MCF 10A (cell line): Measurements from ENCODE around the gene TOMM40. TPM values are rescaled to one million over a fixed set of nuclear protein-coding genes. Genes with fewer than 3 reads are reported as not detected.
"Not testable (repeated sequence)": the region's sequence is repeated elsewhere in the genome, so short reads cannot be mapped to it uniquely, and the experiment has no call there.

Experiments used
- BruUV-seq: library from RNA; stranded (reverse); fragments of 400-500 nt; replicated peaks from 2 replicates; lab custom pipeline; 2021; lab: Mats Ljungman, UMichigan
- CTCF ChIA-PET: fragments of 300-600 bp; sonication (Branson Sonifier 250); formaldehyde crosslinking; extraction: SDS; loops from one replicate; lab custom pipeline; 2021; ENCODE audit warnings: antibody characterized with exemption, inconsistent platforms; lab: Yijun Ruan, JAX
- POLR2A ChIA-PET: fragments of 300-600, 350-650 bp; sonication (Branson Sonifier 250); formaldehyde crosslinking; extraction: SDS; loops from one replicate; lab custom pipeline; 2020; ENCODE audit warnings: antibody characterized with exemption, inconsistent platforms; lab: Yijun Ruan, JAX
- DNase-seq: peaks from one replicate; pipeline ENCODE4 v3.0.0-alpha.2; 2018; ENCODE audit not compliant: unreplicated experiment
- H3K27ac Mint-ChIP-seq: one replicate; pipeline ENCODE4 v1.8.0; 2022; ENCODE audit warnings: mild to moderate bottlenecking, low read depth, mixed read lengths; ENCODE audit not compliant: unreplicated experiment
- H3K27me3 Mint-ChIP-seq: one replicate; pipeline ENCODE4 v1.8.0; 2022; ENCODE audit warnings: mixed read lengths; ENCODE audit not compliant: insufficient read depth, unreplicated experiment
- H3K36me3 Mint-ChIP-seq: one replicate; pipeline ENCODE4 v1.8.0; 2022; ENCODE audit warnings: mild to moderate bottlenecking, moderate library complexity, mixed read lengths; ENCODE audit not compliant: insufficient read depth, unreplicated experiment
- H3K4me1 Mint-ChIP-seq: one replicate; pipeline ENCODE4 v1.8.0; 2022; ENCODE audit warnings: mixed read lengths; ENCODE audit not compliant: insufficient read depth, unreplicated experiment
- H3K4me3 Mint-ChIP-seq: one replicate; pipeline ENCODE4 v1.8.0; 2022; ENCODE audit warnings: mild to moderate bottlenecking, moderate library complexity, mixed read lengths; ENCODE audit not compliant: unreplicated experiment
- H3K9me3 Mint-ChIP-seq: one replicate; pipeline ENCODE4 v1.8.0; 2022; ENCODE audit warnings: mixed read lengths; ENCODE audit not compliant: unreplicated experiment
- intact Hi-C: fragments of 100-400 bp; cut with micrococcal nuclease; formaldehyde crosslinking; loops from 2 replicates; pipeline ENCODE4 v1.14.1; 2022
- total RNA-seq: library from RNA; stranded (reverse); gene quantifications from 2 replicates; pipeline ENCODE4 v1.2.3, GENCODE V29; 2022
- TF ChIP-seq, protein P1 (sequence below): fragments of 200-600 bp; IDR thresholded peaks from one replicate; pipeline ENCODE4 v1.8.0; 2022; ENCODE audit warnings: antibody characterized with exemption, mild to moderate bottlenecking; ENCODE audit not compliant: unreplicated experiment

The TOMM40 gene
- total RNA-seq, 1 experiment from 2014 or later, result 114 TPM

DNA sequence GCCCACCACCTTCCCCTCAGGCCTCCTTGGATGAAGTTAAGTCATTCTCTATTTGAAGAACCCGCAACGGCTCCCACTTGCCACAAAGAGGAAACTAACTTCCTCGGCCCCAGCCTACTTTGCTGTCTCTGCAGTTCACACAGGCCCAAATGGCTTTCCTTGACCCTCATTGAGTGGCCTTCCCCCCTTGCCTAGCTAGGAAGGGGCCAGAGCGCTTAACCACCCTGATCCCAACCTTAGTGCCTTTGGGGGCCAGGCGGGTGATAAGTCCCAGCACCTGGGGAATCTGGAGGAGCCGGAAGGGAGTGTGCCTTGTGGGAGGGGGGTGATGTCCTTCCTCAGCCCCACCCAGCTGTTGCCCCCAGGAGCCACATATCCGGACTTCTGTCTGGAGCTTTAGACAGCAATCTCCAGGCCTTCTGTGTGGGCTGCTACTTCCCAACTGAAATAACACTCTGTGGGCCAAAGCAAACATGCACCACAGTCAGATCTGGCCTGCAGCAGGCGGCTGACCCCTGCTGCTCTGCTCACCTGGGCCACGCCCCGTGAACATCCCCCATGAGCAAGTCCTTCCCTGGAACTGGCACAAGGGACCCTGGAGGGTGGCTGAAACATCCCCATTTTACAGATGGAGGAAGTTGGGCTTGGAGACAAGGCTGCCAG, 34.5 kb upstream of the TOMM40 start:
- H3K9me3 Mint-ChIP-seq, result no peaks in the 10 kb centered on the region
- ChIA-PET CTCF (interaction anchor here (0.8 to 2.9 kb wide), 2 partner anchors 9 to 72 kb away, joined by 3 to 9 read pairs; no protein-coding TSS in a partner anchor), POLR2A (interaction anchor here (0.6 kb wide), 1 partner anchor 11 kb away, joined by 4 read pairs; no protein-coding TSS in a partner anchor)
- H3K27ac Mint-ChIP-seq, result no peak overlapping the region
- H3K27me3 Mint-ChIP-seq, result no peaks in the 10 kb centered on the region
- intact Hi-C loops, result no loop called here
- TF ChIP-seq, protein P1, sequence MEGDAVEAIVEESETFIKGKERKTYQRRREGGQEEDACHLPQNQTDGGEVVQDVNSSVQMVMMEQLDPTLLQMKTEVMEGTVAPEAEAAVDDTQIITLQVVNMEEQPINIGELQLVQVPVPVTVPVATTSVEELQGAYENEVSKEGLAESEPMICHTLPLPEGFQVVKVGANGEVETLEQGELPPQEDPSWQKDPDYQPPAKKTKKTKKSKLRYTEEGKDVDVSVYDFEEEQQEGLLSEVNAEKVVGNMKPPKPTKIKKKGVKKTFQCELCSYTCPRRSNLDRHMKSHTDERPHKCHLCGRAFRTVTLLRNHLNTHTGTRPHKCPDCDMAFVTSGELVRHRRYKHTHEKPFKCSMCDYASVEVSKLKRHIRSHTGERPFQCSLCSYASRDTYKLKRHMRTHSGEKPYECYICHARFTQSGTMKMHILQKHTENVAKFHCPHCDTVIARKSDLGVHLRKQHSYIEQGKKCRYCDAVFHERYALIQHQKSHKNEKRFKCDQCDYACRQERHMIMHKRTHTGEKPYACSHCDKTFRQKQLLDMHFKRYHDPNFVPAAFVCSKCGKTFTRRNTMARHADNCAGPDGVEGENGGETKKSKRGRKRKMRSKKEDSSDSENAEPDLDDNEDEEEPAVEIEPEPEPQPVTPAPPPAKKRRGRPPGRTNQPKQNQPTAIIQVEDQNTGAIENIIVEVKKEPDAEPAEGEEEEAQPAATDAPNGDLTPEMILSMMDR, result no peak
- no peak for DNase-seq
- no TSS peak for BruUV-seq
- peaks cover 11% of the 10 kb centered on the region for H3K36me3 Mint-ChIP-seq
- peaks cover 6% of the 10 kb centered on the region for H3K4me1 Mint-ChIP-seq
- no peak overlapping the region for H3K4me3 Mint-ChIP-seq

DNA sequence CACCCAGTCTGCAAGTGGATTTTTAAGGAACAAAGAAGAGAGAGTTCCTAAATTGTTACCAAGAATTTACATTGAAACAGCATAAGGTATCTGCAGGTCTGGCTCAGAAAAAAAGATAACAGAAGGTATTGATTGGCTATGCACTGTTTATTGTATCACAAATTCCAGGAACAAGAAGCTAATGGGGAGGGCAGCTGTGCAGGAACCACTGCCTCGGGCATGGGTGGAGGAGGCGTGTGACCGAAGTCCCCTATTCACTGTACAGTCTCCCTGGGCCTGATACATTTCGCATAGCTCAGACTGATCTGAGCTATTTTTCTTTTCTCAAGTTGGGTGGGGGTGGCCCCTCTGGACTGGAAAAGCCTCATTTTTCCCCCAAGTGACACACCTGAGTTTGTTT, 33.2 kb upstream of the TOMM40 start:
- TF ChIP-seq, protein P1, result no peak
- Mint-ChIP-seq H3K27me3 (no peaks in the 10 kb centered on the region), H3K27ac (no peak overlapping the region), H3K4me1 (peaks cover 6% of the 10 kb centered on the region), H3K4me3 (no peak overlapping the region), H3K36me3 (peaks cover 11% of the 10 kb centered on the region), H3K9me3 (no peaks in the 10 kb centered on the region)
- intact Hi-C loops, result no loop called here
- CTCF ChIA-PET, result interaction anchor here (0.6 to 2.9 kb wide), 4 partner anchors 12 to 622 kb away, joined by 3 to 9 read pairs (median 4); partner anchors contain the start of gene NECTIN2
- POLR2A ChIA-PET, result interaction anchor here (0.7 kb wide), 1 partner anchor 32 kb away, joined by 3 read pairs; no protein-coding TSS in a partner anchor
- no peak for DNase-seq
- no TSS peak for BruUV-seq

DNA sequence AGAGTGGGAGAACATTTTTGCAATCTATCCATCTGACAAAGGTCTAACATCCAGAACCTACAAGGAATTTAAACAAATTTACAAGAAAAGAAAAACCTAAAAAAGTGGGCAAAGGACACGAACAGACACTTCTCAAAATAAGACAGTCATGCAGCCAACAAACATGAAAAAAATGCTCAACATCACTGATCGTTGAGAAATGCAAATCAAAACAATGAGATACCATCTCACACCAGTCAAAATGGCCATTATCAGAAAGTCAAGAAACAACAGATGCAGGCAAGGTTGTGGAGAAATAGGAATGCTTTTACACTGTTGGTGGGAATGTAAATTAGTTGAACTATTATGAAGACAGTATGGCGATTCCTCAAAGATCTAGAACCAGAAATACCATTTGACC, 29.5 kb upstream of the TOMM40 start:
- H3K36me3 Mint-ChIP-seq, H3K9me3 Mint-ChIP-seq, BruUV-seq, DNase-seq, H3K27me3 Mint-ChIP-seq, H3K4me1 Mint-ChIP-seq, POLR2A ChIA-PET, H3K4me3 Mint-ChIP-seq, intact Hi-C loops, CTCF ChIA-PET, H3K27ac Mint-ChIP-seq: not testable (repeated sequence)

DNA sequence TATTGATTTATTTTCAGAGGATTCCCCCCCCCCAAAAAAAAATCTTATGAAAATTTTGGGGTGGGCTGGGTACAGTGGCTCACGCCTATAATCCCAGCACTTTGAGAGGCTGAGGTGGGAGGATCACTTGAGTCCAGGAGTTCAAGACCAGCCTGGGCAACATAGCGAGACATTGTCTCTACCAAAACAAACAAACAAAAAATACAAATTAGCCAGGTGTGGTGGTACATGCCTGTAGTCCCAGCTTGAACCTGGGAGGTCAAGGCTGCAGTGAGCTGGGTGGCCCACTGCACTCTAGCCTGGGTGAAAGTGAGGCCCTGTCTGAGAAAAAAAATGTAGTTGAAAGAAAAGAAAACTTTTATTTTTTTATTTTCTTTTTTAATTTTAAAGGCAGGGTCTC, 27.1 kb upstream of the TOMM40 start:
- no peaks in the 10 kb centered on the region for H3K9me3 Mint-ChIP-seq
- DNase-seq, result no peak
- H3K4me1 Mint-ChIP-seq, result peaks cover 15% of the 10 kb centered on the region
- H3K4me3 Mint-ChIP-seq, result no peak overlapping the region
- H3K27me3 Mint-ChIP-seq, result no peaks in the 10 kb centered on the region
- intact Hi-C loops, result no loop called here
- no TSS peak for BruUV-seq
- TF ChIP-seq, protein P1, result no peak
- no peak overlapping the region for H3K27ac Mint-ChIP-seq
- H3K36me3 Mint-ChIP-seq, result peaks cover 9% of the 10 kb centered on the region
- CTCF ChIA-PET, result interaction anchor here (0.6 kb wide), 1 partner anchor 615 kb away, joined by 3 read pairs; no protein-coding TSS in a partner anchor
- POLR2A ChIA-PET, result no interaction called here
